ENCODE measurements around the gene ARNT2. TPM values are rescaled to one million over a fixed set of nuclear protein-coding genes. Genes with fewer than 3 reads are reported as not detected.

Gene ARNT2
- total RNA-seq, 1 experiment from 2014 or later = 3.1 TPM

DNA sequence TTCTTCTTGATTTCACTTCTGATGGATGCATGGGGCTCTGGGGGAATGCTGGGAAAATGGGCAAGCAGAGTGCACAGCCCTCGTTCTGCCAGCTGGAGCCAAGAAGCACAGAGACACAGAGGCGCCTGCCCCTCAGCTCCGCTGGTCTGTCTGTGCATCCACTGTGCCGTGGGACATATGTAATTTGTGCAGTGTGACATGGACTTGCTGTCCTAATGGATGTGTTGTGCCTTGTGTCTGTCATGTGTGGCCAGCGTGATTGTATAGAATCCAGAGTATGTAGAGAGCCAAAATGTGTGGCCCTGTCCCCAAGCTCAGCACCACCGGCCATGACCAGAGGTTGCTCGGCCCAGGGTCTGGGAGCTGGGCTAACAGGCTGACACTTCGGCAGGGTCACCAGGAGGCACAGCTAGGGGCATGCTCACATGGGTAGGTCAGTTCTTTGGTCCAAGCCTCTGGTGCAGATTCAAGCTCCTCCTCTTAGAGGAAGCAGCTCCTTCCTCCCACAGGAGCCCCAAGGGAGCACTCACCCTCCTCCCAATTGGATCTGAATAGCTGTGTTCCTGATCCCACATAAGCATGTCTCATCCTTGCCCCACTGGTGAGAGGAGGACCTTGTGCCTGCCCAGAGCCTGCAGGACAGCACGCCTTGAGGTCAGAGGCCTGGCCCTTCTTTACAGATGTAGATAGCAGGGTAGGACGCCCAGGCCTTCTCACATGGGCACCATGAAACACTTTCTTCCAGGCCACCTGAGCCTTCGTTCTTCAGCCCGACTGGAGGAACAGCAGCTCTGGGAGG, 190.1 kb downstream of the ARNT2 start:
- no peak for DNase-seq (ENCODE audit: low read depth)

DNA sequence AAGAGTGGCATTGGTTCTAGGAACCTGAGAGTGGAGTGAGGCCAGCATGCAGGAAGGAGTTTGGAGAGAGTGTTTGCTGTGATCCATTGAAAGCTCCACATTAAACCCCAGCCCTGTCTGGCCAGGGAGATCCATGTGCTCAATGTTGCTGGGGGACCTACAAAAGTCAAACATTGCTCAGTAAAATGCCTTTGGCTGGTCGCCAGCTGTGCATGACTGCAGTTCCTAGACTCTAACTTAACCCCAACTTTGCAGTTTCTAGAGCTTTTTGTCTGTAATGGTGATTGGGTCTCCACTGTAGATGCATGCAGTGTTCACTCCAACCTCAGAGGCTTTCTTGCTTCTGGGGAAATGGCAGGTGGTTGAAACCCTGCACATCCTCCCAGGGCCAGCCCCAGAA, 191.2 kb downstream of the ARNT2 start:
- peak; percentile 18 for DNase-seq (ENCODE audit: low read depth)

DNA sequence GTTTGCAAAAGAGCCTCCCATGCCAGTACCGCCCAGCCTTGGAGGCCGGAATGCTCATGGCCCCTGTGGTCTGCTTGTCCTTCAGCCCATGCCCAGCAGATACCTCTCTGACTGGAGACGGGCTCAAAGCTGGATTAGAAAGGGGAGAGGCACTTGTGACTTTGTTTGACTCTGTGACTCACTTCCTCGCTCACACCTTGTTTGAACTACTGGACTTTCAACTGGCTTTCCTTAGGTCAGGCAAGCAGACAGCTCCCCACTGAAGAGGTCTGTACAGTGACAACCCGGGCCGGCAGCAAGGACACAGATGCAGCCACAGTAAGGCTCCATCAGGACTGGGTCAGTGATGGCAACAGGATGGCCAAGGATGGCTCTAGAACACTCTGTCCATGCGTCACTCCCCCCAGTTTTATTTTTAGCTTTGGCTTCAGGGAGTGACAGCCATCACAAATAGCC, 192.4 kb downstream of the ARNT2 start:
- peak; percentile 70 for DNase-seq (ENCODE audit: low read depth)

DNA sequence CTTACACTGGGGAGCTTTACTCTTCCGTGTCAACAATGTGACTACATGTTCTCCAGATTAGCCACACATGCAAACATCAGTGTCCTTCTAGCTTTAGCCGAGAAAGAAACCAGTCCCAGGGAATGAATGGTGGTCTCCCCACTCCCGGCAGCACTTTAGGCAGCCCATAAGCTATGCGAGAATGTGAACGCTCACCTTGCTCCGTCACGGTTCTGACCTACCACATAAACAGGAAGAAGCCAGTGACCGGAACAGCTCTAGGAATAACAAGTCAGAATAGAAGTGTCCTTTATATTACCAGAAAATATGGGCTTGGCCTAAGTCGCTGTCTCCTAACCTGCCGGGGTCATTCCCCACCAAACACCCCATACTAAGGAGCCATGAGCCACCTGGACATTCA, 192.9 kb downstream of the ARNT2 start:
- no peak for DNase-seq (ENCODE audit: low read depth)

DNA sequence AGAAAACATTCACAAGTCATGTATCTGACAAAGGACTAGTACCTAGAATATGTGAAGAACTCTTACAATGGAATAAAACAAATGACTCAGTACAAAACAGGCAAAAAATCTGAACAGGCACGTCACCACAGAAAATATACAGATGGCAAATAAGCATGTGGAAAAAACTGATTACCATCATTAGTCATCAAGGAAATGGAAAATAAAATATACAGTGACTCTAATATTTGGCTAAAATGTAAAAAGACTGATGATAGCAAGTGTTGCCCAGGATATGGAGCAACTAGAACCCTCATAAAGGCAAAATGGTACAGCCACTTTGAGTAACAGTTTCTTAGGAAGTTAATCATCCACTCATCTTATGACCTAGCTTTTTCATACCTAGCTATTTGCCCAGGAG, 195.2 kb downstream of the ARNT2 start:
- DNase-seq (ENCODE audit: low read depth) = peak; percentile 86

DNA sequence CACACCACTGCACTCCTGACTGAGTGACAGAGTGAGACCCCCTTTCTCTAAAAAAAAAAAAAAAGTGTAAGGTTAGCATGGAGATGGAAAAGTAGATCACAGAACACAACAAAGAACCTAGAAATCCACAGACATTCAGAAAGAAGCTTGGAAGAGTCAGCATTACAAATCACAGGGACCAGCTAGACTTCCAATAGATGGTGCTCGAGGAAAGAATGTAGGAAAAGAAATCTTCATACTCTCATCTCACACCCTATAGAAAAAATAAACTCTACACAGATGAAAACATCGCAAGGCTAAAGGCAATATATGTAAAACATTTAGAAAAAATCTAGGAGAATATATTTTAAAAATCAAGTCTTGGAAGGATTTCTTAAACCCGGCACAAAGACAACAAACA, 196.4 kb downstream of the ARNT2 start:
- no peak for DNase-seq (ENCODE audit: low read depth)

DNA sequence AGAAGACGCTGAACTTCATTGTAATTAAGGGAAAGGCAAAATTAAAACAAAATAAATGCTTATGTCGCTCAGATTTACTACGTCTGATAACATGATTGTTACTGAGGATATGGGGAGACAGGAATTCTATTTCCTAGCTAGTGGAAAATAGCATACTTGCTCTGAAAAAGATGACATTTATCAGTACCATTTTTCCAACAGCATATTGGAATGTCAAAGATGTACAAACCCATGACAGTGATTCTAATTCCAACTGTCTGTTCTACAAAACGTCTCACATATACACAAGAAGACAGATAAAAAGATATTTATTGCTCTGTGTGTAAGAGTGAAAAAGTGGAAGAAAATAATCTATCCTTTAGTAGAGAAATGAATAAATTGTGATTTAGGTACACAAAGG, 197.1 kb downstream of the ARNT2 start:
- no peak for DNase-seq (ENCODE audit: low read depth)

DNA sequence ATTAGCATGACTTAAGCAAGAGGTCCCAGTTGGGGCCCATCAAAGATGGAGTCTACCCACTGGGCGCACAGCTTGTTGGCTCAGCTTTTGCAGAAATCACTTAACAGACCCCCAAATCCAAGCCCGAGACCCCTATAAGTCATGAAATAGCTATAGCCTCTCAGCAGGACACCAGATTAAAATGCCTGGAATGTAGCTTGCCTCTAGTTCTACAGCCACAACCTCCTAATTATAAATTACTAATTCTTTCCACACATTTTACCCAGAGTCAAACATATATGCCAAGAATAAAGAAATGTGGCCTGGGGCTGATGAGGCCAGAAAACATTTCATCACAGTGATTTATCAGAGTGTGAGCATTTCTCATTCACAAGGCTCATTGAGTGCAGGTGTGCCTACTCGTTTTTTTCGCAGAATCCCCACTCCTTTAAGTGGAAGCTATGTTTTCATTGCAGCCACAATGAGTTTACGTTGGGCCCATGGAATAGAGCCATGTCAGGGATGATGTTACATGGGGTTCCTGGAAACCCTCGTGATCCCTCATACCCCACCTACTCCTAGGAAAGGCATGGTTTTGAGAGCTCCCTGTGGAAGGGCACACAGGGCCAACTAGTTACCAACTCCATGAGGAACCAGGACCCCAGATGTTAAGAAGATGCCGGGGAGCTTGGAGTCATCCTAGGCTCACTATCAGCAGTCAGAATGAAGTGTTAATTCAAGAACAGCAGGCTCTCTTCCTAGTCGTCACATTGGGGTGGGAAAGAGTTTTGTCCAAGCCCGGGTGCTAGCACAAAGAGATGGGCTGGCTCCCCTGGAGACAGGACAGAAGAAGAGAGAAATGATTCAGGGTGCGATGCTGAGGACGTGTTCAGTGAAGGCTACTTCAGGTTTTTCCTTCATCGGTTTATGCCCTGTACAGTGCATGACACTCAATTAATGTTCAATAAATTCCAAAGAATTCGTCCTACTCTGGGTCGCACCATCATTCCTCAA, 200.7 kb downstream of the ARNT2 start:
- DNase-seq (ENCODE audit: low read depth) = peak; percentile 36

DNA sequence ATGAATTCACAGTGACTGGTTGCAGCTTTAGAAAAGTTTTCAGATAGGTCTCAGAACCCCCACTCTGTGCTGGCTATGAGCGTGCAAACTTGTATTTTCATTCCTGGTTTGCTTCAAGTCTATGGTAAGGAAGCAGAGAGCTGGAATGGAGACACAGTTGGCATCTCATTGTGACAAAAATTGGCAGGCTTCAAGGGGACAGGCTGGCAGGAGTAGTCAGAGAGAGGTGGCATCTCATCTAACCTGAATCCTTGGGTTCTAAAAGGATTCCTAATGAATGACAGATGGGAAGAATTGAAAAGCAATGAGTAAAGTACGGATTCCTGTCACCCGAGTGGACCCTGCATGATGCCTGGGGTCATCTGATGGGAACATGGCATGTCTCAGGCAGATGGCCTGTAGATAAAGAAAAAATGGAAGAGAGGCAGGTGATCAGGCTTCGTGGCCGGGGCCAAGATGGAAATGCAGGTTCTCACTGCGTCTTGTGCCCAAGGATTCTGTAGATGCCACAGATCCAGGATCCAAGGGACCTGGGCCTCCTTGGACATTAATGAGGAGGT, 201.5 kb downstream of the ARNT2 start:
- DNase-seq (ENCODE audit: low read depth) = no peak

DNA sequence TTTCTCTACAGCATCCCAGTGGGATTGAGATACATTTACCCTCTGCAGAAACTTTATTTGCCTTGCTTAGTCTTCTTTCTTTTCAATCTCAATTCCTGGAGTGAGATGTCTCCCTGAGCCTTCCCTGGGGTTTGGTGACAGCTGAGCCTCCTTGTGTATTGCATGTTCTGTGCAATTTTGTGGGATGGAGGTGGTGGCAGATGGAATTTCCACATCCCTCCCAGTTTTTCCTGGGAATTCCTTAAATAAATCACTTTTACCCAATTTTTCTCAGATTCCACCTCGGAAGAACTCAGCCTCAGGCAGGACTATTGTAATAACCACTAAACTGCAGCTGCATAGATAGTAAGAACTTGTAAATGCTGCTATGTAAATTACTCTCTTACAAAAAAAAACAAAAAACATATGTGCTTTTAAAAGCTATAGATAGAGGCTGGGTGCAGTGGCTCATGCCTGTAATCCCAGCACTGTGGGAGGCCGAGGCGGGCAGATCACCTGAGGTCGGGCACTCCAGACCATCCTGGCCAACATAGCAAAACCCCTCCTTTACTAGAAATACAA, 202.4 kb downstream of the ARNT2 start:
- no peak for DNase-seq (ENCODE audit: low read depth)

DNA sequence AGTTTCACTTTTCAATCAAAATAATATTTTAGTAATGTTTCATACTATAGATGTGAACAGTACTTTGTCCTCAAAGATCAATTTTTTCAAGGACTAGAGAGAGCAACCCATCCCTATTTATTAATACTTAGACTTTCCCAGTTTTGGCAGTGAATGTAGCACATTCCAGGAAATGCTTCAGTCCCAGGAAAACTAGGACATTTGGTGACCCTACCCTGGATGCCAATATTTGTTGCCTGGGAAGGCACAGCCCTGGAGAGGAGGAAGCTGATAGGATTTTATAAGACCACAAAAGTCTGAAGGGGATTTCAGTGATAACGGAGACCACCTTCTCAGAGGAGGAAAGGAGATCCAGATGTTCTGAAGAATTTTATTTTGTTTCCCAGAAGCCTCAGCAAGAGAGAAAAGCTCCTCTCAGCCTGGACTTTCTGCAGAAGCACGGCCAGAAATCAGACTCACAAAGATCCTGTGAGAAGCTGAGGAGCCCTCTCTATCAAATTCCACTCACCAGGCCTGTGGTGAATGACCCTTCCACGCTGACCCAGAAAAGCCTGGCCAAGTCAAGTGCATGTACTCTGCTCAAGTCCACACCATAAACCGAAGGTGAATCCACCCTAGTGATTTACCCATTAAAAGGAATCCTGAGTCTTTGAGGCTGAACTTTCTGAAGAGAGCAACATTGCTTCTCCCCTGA, 203.3 kb downstream of the ARNT2 start:
- no peak for DNase-seq (ENCODE audit: low read depth)

DNA sequence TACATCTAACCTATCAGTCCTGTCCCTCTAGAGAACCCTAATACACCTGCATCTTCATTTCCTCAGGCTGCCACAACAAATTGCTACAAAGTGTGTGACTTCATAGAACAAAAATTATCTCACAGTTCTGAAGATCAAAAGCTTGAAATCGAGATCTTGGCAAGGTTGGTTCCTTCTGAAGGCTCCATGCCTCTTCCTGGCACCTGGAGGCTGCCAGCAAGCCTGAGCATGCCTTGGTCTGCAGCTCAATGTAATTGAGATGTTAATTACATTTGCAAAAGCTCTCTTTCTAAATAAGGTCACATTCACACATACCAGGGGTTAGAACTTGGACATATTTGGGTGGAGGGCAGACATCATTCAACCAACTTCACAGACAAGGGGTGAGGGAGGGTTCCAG, 204.5 kb downstream of the ARNT2 start:
- DNase-seq (ENCODE audit: low read depth) = no peak

DNA sequence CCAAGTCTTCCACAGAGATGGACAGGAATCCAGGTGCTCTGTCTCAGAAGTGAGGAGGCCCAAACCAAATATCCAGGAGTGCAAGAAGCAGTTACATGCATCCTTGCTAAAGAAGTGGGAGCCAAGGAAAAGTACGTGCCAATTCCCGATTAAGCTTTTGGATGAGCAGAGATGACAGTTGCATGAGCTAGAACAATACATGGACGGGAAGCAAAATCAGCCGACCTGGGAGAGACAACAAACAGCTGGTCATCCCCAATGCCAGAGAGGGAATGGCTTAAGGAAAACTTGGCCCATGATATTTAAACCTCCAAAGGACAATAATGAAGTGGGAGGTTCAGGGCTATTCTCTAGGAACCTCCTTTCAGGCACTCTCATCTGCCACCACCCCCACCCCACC, 204.9 kb downstream of the ARNT2 start:
- no peak for DNase-seq (ENCODE audit: low read depth)

DNA sequence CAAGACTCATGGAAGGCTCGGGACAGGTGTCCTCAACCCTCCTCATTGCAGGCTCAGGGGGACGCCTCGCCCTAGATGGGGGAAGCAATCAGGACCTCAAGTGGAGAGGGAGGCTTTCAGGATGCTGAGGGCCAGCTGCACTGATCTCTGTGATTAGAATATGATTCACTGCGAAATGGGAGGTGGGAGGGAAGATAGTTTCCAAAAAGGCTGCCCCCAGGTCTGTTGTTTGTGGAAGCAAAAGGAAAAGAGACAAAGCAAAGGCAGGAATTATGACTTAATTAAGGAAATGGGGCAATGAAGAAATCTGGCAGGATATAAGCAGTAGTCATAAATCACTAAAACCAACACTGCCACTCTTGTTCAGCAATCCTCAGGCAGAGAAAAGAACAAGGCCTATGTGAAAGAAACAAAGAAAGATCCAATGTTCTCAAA, 205.3 kb downstream of the ARNT2 start:
- DNase-seq (ENCODE audit: low read depth) = peak; percentile 69

DNA sequence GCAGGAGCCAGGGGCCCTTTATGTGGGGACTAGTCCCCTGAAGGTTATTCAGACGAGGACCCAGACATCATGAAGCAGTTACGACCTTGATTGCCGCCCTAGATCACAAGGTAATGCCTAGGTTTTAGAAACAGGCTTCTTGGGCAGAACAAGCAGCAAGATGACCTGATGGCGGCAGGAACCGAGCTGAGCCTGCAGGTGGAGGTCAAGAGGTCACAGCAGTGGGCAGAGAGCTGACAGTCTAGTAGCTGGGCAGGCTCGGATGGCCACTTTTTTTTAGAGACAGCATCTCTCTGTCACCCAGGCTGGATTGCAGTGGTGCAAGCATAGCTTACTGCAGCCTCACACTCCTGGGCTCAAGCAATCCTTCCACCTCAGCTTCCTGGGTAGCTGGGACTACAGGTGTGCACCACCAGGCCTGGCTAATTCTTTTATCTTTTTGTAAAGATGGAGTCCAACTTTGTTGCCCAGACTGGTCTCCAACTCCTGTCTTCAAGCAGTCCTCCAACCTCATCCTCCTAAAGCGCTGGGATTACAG, 207.4 kb downstream of the ARNT2 start:
- DNase-seq (ENCODE audit: low read depth) = no peak

DNA sequence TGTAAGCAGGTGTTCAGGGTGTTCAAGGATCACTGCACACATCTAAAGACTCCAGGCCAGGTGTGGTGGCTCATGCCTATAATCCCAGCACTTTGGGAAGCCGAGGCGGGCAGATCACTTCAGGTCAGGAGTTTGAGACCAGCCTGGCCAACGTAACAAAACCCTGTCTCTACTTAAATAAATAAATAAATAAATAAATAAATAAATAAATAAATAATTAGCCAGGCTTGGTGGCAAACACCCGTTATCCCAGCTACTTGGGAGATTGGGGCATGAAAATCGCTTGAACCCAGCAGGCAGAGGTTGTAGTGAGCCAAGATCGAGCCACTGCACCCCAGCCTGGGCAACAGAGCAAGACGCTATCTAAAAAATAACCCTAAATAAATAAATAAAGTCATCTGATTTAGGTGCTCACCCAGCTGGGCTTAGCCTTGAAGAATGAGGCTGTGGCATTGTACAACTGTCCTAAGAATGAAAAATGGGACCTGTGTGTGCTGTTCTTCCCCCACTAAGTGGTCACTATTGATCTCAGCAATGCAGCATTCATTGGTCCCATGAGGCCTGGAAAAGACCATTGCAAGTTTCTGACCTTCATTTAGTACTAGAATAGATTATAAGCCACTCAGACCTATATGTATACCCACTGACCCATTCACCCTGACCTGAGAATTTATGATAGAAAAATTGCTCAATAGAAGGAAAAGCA, 208.1 kb downstream of the ARNT2 start:
- DNase-seq (ENCODE audit: low read depth) = no peak

DNA sequence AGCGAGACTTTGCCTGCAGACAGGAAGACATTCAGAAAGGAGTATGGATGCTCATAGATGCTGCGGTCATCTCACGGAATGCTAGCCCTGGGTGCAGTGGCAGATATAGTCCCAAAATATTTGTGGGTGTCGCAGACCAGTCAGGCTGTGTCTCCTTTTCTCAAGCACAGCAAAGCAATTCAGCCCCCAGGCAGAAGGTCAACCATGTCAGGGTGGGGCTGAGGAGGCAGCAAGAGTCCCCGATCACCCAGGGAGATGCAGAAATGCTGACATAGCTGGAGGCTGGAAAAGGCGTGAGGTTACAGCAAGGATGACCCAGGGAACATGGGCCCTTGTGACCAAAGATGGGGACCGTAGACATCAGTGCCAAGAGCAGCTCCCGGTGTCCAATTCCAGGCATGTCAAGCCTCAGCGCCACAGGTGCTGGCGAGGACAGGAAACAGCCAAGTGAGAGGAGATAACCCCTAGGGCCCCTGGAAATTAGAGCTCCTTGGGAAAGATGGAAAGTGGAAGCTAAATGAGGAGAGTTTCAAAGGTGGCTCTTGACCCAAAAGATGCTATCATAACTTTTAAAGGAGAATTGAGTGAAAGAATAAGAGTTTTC, 209.7 kb downstream of the ARNT2 start:
- no peak for DNase-seq (ENCODE audit: low read depth)

DNA sequence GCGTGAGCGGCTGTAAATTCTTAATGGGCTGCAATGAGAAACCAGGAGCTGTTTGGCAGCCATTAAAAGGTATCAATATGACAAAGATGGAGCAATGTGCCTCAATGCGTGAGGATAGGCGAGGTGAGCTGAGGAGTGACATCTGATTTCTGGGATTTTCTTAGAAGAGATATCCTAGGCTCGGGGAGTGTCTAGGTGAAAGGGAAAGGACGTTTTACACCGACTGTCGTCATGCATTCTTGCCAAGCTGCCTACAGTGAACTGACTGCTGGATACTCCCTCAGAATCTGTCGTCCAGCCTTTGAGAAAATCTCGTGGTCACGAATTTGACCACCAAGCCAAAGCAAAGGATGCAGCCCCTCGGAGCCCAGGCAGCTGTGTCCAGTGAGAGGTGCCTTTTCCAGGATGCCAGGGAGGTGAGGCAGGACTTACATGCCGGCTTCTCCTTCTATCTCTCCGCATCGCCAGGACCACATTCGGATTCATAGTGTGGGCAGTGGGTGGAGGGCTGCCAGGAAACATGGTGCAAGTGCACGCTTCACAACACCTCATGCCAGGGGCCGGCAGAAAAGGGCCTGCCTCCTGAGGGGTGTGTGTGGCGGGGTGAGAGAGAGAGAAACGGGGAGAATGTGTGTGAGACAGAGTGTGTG, 210.7 kb downstream of the ARNT2 start:
- no peak for DNase-seq (ENCODE audit: low read depth)

DNA sequence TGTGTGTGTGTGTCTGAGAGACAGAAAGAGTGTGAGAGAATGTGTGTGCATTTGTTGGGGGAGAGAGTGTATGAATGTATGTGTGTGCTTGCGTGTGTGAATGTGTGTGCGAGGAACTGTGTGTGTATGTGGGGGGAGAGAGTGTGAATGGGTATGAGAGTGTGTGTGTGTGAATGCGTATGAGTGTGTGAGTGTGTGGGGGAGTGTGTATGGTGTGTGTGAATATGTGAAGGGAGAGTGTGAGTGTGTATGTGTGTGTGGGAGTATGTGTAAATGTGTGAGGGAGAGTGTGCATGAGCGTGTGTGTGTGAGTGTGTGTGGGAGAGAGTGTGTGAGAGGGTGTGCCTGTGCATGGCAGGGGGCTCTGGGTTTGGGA, 211.2 kb downstream of the ARNT2 start:
- no peak for DNase-seq (ENCODE audit: low read depth)
